Caco-2 (cell line): Measurements from ENCODE around the gene EIF4G1. TPM values are rescaled to one million over a fixed set of nuclear protein-coding genes. Genes with fewer than 3 reads are reported as not detected.
A peak's percentile ranks its signal among the peaks of the same experiment; 100 is the strongest.
"Not testable (repeated sequence)": the region's sequence is repeated elsewhere in the genome, so short reads cannot be mapped to it uniquely, and the experiment has no call there.

Experiments
- Bru-seq: library from RNA; stranded (reverse); fragments of 400-500 nt; gene quantifications from one replicate; lab custom pipeline; 2021; lab: Mats Ljungman, UMichigan
- BruChase-seq, 2 experiments: library from RNA; stranded (reverse); fragments of 400-500 nt; gene quantifications; one replicate each; lab custom pipeline; 2021; lab: Mats Ljungman, UMichigan
- BruUV-seq: library from RNA; stranded (reverse); fragments of 400-500 nt; replicated peaks from 2 replicates; lab custom pipeline; 2021; lab: Mats Ljungman, UMichigan
- CTCF ChIA-PET: fragments of 300-600 bp; sonication (Branson Sonifier 250); formaldehyde crosslinking; loops from one replicate; lab custom pipeline; 2022; ENCODE audit warnings: antibody characterized with exemption; lab: Charles Lee
- POLR2A ChIA-PET: fragments of 300-600 bp; sonication (Branson Sonifier 250); formaldehyde crosslinking; loops from one replicate; lab custom pipeline; 2022; ENCODE audit warnings: antibody characterized with exemption; lab: Charles Lee
- DNase-seq, 2 experiments: peaks; one replicate each; pipeline versions ENCODE4 v3.0.0 to v3.0.0-alpha.2; 2020 to 2022
- H3K27me3 ChIP-seq: replicated peaks from 2 replicates; pipeline ENCODE4 v1.6.0; 2011; ENCODE audit warnings: low read length; ENCODE audit not compliant: control insufficient read depth, insufficient read depth
- H3K36me3 ChIP-seq: 2 replicates; pipeline ENCODE4 v1.5.1; 2011; ENCODE audit warnings: low read length; ENCODE audit not compliant: control insufficient read depth, insufficient read depth
- H3K4me1 ChIP-seq: fragments of 250-450 bp; sonication (Bioruptor Pico); 2 replicates; pipeline ENCODE4 v1.5.1; 2020; ENCODE audit warnings: mild to moderate bottlenecking
- H3K4me3 ChIP-seq: 2 replicates; pipeline ENCODE4 v1.5.1; 2011; ENCODE audit warnings: low read depth, mild to moderate bottlenecking, control low read depth, low read length
- H3K9me3 ChIP-seq: fragments of 250-450 bp; sonication (Bioruptor Pico); 2 replicates; pipeline ENCODE4 v1.5.1; 2020; ENCODE audit warnings: mild to moderate bottlenecking, moderate library complexity
- H3K27ac Mint-ChIP-seq: one replicate; pipeline ENCODE4 v1.8.0; 2022; ENCODE audit warnings: mixed read lengths; ENCODE audit not compliant: unreplicated experiment
- H3K27me3 Mint-ChIP-seq: one replicate; pipeline ENCODE4 v1.8.0; 2022; ENCODE audit warnings: mixed read lengths; ENCODE audit not compliant: insufficient read depth, unreplicated experiment
- H3K36me3 Mint-ChIP-seq: one replicate; pipeline ENCODE4 v1.8.0; 2022; ENCODE audit warnings: mild to moderate bottlenecking, mixed read lengths; ENCODE audit not compliant: insufficient read depth, unreplicated experiment
- H3K4me1 Mint-ChIP-seq: one replicate; pipeline ENCODE4 v1.8.0; 2022; ENCODE audit warnings: low read depth, mixed read lengths; ENCODE audit not compliant: unreplicated experiment
- H3K4me3 Mint-ChIP-seq: one replicate; pipeline ENCODE4 v1.8.0; 2022; ENCODE audit warnings: mild to moderate bottlenecking, moderate library complexity, mixed read lengths; ENCODE audit not compliant: unreplicated experiment
- H3K9me3 Mint-ChIP-seq: one replicate; pipeline ENCODE4 v1.8.0; 2022; ENCODE audit warnings: mixed read lengths; ENCODE audit not compliant: unreplicated experiment
- intact Hi-C: fragments of 100-400 bp; cut with micrococcal nuclease; formaldehyde crosslinking; loops from one replicate; pipeline ENCODE4 v1.10.0; 2022; ENCODE audit not compliant: unreplicated experiment
- long read RNA-seq: library from polyadenylated mRNA; stranded (forward); transcript quantifications from one replicate; pipeline ENCODE4 v2.0.0, GENCODE V29; 2022
- total RNA-seq: library from RNA; stranded (reverse); gene quantifications from 2 replicates; pipeline ENCODE4 v1.2.3, GENCODE V29; 2022
- TF ChIP-seq, protein P1 (sequence below), 2 experiments: fragments of 200-600 bp in 1 of 2; IDR thresholded peaks; 1 replicate in 1 of 2; 2 replicates in 1 of 2; pipeline versions ENCODE4 v1.5.1 to v1.8.0; 2011 to 2022; ENCODE audit warnings: antibody characterized with exemption in 1 of 2, control low read depth in 1 of 2, inconsistent platforms in 1 of 2, low read depth in 1 of 2, low read length in 1 of 2, mild to moderate bottlenecking in 1 of 2, moderate library complexity in 1 of 2; ENCODE audit not compliant: insufficient read depth in 1 of 2, severe bottlenecking in 1 of 2, unreplicated experiment in 1 of 2

The EIF4G1 gene, protein sequence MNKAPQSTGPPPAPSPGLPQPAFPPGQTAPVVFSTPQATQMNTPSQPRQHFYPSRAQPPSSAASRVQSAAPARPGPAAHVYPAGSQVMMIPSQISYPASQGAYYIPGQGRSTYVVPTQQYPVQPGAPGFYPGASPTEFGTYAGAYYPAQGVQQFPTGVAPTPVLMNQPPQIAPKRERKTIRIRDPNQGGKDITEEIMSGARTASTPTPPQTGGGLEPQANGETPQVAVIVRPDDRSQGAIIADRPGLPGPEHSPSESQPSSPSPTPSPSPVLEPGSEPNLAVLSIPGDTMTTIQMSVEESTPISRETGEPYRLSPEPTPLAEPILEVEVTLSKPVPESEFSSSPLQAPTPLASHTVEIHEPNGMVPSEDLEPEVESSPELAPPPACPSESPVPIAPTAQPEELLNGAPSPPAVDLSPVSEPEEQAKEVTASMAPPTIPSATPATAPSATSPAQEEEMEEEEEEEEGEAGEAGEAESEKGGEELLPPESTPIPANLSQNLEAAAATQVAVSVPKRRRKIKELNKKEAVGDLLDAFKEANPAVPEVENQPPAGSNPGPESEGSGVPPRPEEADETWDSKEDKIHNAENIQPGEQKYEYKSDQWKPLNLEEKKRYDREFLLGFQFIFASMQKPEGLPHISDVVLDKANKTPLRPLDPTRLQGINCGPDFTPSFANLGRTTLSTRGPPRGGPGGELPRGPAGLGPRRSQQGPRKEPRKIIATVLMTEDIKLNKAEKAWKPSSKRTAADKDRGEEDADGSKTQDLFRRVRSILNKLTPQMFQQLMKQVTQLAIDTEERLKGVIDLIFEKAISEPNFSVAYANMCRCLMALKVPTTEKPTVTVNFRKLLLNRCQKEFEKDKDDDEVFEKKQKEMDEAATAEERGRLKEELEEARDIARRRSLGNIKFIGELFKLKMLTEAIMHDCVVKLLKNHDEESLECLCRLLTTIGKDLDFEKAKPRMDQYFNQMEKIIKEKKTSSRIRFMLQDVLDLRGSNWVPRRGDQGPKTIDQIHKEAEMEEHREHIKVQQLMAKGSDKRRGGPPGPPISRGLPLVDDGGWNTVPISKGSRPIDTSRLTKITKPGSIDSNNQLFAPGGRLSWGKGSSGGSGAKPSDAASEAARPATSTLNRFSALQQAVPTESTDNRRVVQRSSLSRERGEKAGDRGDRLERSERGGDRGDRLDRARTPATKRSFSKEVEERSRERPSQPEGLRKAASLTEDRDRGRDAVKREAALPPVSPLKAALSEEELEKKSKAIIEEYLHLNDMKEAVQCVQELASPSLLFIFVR (N-terminal part only)
- total RNA-seq (410 and 423 TPM in 2 replicates), Bru-seq, nascent RNA (percentile 94 among the genes with signal in this experiment), BruChase-seq, experiment 1, labeled RNA remaining after a 2-hour chase (percentile 97 among the genes with signal in this experiment), BruChase-seq, experiment 2, labeled RNA remaining after a 6-hour chase (percentile 99 among the genes with signal in this experiment)
- long read RNA-seq, full-length matches to known transcripts, result 100 of 409 reads
- long read RNA-seq, partial matches to known transcripts, result 231 of 409 reads
- long read RNA-seq, other reads (novel, unspliced or antisense), result 78 of 409 reads

DNA sequence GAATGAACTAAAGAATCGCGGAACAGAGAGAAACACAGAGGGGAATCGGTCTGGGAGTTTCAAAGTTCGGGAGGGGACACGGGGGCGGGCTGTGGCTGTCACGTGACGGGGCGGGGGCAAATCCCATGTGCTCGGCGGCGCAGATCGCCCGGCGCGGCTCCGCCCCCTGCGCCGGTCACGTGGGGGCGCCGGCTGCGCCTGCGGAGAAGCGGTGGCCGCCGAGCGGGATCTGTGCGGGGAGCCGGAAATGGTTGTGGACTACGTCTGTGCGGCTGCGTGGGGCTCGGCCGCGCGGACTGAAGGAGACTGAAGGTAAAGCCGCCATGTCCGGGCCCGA is at the start of gene EIF4G1:
EIF4G1 (plus strand) TSS at position 244 of the 337 bp plus-strand sequence. CDS start 1,191 bp downstream, outside the sequence.
- POLR2A ChIA-PET, result no interaction called here
- no TSS peak for BruUV-seq
- Mint-ChIP-seq H3K4me3 (peak within 1 kb of the TSS; percentile 85), H3K4me1 (peaks cover 9% of the 10 kb centered on the region), H3K27me3 (no peaks in the 10 kb centered on the region), H3K36me3 (peaks cover 46% of the 10 kb centered on the region), H3K27ac (peak within 1 kb of the TSS; percentile 72), H3K9me3 (no peaks in the 10 kb centered on the region)
- TF ChIP-seq, protein P1, sequence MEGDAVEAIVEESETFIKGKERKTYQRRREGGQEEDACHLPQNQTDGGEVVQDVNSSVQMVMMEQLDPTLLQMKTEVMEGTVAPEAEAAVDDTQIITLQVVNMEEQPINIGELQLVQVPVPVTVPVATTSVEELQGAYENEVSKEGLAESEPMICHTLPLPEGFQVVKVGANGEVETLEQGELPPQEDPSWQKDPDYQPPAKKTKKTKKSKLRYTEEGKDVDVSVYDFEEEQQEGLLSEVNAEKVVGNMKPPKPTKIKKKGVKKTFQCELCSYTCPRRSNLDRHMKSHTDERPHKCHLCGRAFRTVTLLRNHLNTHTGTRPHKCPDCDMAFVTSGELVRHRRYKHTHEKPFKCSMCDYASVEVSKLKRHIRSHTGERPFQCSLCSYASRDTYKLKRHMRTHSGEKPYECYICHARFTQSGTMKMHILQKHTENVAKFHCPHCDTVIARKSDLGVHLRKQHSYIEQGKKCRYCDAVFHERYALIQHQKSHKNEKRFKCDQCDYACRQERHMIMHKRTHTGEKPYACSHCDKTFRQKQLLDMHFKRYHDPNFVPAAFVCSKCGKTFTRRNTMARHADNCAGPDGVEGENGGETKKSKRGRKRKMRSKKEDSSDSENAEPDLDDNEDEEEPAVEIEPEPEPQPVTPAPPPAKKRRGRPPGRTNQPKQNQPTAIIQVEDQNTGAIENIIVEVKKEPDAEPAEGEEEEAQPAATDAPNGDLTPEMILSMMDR (IDR thresholded peaks at IDR 0.05; ENCODE audit: insufficient read depth in 1 of 2, low read depth in 1 of 2, low read length in 1 of 2, severe bottlenecking in 1 of 2, unreplicated experiment in 1 of 2), result no peak
- intact Hi-C loops, result loop anchor here (1.0 kb wide), 2 partner anchors 15 to 49 kb away; partner anchors contain the start of gene PSMD2
- Histone ChIP-seq H3K36me3 (peaks cover 1% of the 10 kb centered on the region), H3K4me3 (peak within 1 kb of the TSS; percentile 89), H3K27me3 (no peaks in the 10 kb centered on the region), H3K9me3 (no peaks in the 10 kb centered on the region), H3K4me1 (peaks cover 11% of the 10 kb centered on the region)
- DNase-seq, result peak; percentile 92 to 94
- CTCF ChIA-PET, result no interaction called here

DNA sequence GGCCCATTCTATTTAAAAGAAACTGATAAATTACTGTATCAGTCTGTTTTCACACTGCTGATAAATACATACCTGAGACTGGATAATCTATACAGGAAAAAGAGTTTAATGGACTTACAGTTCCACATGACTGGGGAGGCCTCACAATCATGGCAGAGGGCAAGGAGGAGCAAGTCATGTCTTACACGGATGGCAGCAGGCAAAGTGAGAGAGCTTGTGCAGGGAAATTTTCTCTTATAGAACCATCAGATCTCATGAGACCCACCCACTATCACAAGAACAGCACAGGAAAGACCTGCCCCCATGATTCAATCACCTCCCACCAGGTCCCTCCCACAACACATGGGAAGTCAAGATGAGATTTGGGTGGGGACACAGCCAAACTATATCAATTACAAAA is 47.2 kb upstream of the EIF4G1 start:
- POLR2A ChIA-PET, H3K4me3 ChIP-seq, H3K9me3 ChIP-seq, CTCF ChIA-PET, H3K9me3 Mint-ChIP-seq, H3K4me1 ChIP-seq, H3K36me3 ChIP-seq, DNase-seq, H3K27me3 ChIP-seq, H3K27me3 Mint-ChIP-seq, BruUV-seq, H3K36me3 Mint-ChIP-seq, intact Hi-C loops, H3K27ac Mint-ChIP-seq, H3K4me1 Mint-ChIP-seq, H3K4me3 Mint-ChIP-seq: not testable (repeated sequence)

DNA sequence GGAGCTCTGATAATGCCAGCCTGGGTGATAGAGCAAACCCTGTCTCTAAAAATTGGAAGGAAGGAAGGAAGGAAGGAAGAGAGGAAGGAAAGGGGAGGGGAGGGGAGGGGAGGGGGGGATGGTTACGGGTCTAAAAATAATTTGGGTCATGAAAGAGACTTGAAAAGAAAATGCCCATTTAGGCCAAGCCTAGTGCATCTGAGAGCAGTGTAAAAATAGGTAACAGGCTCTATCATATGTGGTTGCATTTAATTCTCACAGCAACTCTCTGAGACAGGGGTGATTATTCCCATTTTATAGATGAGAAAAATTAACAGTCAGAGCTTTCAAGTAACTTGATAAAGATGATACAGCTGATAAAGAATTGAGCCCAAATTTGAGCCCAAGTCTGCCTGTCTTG is 42.1 kb upstream of the EIF4G1 start:
- H3K4me3 ChIP-seq, result no peak overlapping the region
- no peaks in the 10 kb centered on the region for H3K4me1 ChIP-seq
- ChIA-PET CTCF (no interaction called here), POLR2A (no interaction called here)
- no peak for DNase-seq
- no TSS peak for BruUV-seq
- no peaks in the 10 kb centered on the region for H3K9me3 ChIP-seq
- Mint-ChIP-seq H3K36me3 (no peaks in the 10 kb centered on the region), H3K27ac (no peak overlapping the region), H3K4me3 (no peak overlapping the region), H3K9me3 (no peaks in the 10 kb centered on the region), H3K27me3 (peaks cover 3% of the 10 kb centered on the region), H3K4me1 (no peaks in the 10 kb centered on the region)
- no peaks in the 10 kb centered on the region for H3K27me3 ChIP-seq
- intact Hi-C loops, result no loop called here
- TF ChIP-seq, protein P1 (IDR thresholded peaks at IDR 0.05; ENCODE audit: insufficient read depth in 1 of 2, low read depth in 1 of 2, low read length in 1 of 2, severe bottlenecking in 1 of 2, unreplicated experiment in 1 of 2), result no peak
- H3K36me3 ChIP-seq, result no peaks in the 10 kb centered on the region
